ENCODE measurements around the gene CASQ1. TPM values are rescaled to one million over a fixed set of nuclear protein-coding genes. Genes with fewer than 3 reads are reported as not detected.
A peak's percentile ranks its signal among the peaks of the same experiment; 100 is the strongest.

CASQ1 gene
- total and polyA plus RNA-seq, 9 of the 15 experiments (the other 6 are each of a cell fraction or from before 2014, with no cell fraction given), result not detected

GRCh38 chr1:160219062-160219929, 28.9 kb downstream of the CASQ1 start (continued):
- TF ChIP-seq CHAMP1 (IDR thresholded peaks at IDR 0.05), result no peak
- TF ChIP-seq ZNF77 (CRISPR knock-in tag; IDR thresholded peaks at IDR 0.05), result no peak
- no peak for TF ChIP-seq TOE1 (IDR thresholded peaks at IDR 0.05; ENCODE audit: borderline replicate concordance)
- TF ChIP-seq TOE1 (CRISPR knock-in tag; IDR thresholded peaks at IDR 0.05; ENCODE audit: borderline replicate concordance, low read depth), result no peak
- TF ChIP-seq HDAC3 (IDR thresholded peaks at IDR 0.05; ENCODE audit: borderline replicate concordance, partially characterized antibody), result no peak
- 0 out of 2 replicates have a peak, but pooled peaks have one; percentile 19 for TF ChIP-seq SMC3 (conservative IDR thresholded peaks at IDR 0.05; ENCODE audit: insufficient read depth, low read depth, low read length)
- no peak for TF ChIP-seq ZNF280A (IDR thresholded peaks at IDR 0.05; ENCODE audit: low read depth, partially characterized antibody)
- TF ChIP-seq DACH1 (IDR thresholded peaks at IDR 0.05; ENCODE audit: partially characterized antibody), result no peak
- TF ChIP-seq FIP1L1 (IDR thresholded peaks at IDR 0.05; ENCODE audit: low read depth, low read length, poor library complexity, severe bottlenecking), result no peak
- TF ChIP-seq CTCF (IDR thresholded peaks at IDR 0.05 in 2 of 3, conservative IDR thresholded peaks at IDR 0.05 in 1 of 3; ENCODE audit: insufficient read depth in 2 of 3, low read depth in 1 of 3, low read length in 3 of 3), result peak; percentile 22 to 40 (median 37); a peak in 3 of 6 replicates
- TF ChIP-seq E2F4 (CRISPR knock-in tag; IDR thresholded peaks at IDR 0.05; ENCODE audit: low read depth), result no peak
- TF ChIP-seq SMARCB1 (IDR thresholded peaks at IDR 0.05; ENCODE audit: insufficient read length, low read depth), result no peak
- no peak for TF ChIP-seq ZNF445 (CRISPR knock-in tag; IDR thresholded peaks at IDR 0.05; ENCODE audit: low read depth)
- TF ChIP-seq ZBTB49 (CRISPR knock-in tag; IDR thresholded peaks at IDR 0.05; ENCODE audit: borderline replicate concordance), result no peak

All from K562 (cell line).